T47D (cell line): ENCODE data around the gene KRTAP19-8.

Experiments used
- DNase-seq, 2 experiments: peaks; one replicate each; pipeline versions ENCODE4 v3.0.0 to v3.0.0-alpha.2; 2011 to 2012; ENCODE audit warnings: low read depth in 1 of 2, low spot score in 1 of 2
- JUND ChIP-seq: IDR thresholded peaks from 2 replicates; pipeline ENCODE4 v1.6.1; 2012; ENCODE audit warnings: low read depth
- in situ Hi-C: cut with HindIII; loops from 2 replicates; pipeline ENCODE4 v1.10.0; 2016; ENCODE audit warnings: low sequenced_read_pairs, low pct_unique_long_range_greater_than_20kb

KRTAP19-8 gene, protein sequence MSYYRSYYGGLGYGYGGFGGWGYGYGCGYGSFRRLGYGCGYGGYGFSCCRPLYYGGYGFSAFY

DNA sequence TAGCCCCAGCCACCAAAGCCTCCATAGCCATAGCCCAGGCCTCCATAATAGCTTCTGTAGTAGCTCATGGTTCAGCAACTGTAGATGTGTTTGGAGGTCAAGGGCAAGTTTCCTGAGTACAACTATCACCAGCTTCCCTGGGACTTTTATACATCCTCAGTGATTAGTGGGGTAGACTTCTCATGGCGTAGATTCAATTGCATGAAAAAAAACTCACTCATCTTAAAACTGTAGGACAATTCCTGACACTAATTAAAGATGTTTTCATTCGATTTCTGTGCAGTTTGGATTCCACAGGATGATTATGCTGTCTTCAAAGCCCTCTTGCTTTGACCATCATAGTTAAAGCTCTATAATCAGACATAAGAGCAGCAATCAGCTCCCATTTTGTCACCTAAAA lies at the start of gene KRTAP19-8:
TSS of gene KRTAP19-8 (minus strand) at position 101 of the 400 bp plus-strand sequence. CDS start at position 68, 33 bp downstream.
- in situ Hi-C loops = no loop called here
- TF ChIP-seq JUND = no peak
- no peak for DNase-seq

DNA sequence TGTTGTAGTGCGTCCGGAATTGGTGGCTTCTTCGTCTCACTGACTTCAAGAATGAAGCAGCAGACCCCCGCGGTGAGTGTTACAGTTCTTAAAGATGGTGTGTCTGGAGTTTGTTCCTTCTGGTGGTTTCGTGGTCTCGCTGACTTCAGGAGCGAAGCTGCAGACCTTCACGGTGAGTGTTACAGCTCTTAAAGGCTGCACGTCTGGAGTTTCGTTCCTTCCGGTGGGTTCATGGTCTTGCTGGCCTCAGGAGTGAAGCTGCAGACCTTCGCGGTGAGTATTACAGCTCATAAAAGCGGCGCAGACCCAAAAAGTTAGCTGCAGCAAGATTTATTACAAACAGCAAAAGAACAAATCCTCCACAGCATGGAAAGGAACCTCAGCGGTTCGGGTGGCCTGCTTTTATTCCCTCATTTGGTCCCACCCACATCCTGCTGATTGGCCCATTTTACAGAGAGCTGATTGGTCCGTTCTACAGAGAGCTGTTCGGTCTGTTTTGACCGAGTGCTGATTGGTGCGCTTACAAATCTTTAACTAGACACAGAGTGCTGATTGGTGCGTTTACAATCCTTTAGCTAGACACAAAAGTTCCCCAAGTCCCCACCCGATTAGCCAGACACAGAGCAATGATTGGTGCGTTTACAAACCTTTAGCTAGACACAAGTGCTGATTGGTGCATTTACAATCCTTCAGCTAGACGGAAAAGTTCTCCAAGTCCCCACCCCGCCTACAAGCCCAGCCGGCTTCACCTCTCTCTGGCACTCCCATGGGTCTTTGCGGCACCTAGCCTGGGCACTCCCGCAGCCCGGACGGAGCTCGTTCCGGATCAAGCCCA lies 49.6 kb upstream of the KRTAP19-8 start:
- in situ Hi-C loops = no loop called here
- DNase-seq = no peak
- TF ChIP-seq JUND = no peak

DNA sequence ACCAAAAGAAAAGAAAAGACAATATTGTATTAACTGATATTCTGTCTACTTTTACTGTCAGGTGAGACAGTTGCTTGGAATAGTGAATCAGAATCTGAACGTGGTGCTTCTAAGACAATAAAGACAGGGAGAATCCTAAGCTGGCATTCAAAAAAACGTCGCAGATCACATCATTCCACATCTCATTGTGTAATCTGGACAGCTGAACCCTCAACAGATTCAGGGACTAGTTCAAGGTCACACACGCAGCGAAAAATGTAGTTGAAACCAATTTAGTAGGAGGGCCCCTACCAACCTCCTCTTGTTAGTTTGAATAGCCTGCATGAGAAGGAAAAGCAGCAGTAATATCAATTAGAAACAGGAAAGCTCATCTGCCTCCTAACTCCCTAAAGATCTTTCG lies 46.4 kb upstream of the KRTAP19-8 start:
- no peak for TF ChIP-seq JUND
- DNase-seq = no peak
- in situ Hi-C loops = no loop called here

DNA sequence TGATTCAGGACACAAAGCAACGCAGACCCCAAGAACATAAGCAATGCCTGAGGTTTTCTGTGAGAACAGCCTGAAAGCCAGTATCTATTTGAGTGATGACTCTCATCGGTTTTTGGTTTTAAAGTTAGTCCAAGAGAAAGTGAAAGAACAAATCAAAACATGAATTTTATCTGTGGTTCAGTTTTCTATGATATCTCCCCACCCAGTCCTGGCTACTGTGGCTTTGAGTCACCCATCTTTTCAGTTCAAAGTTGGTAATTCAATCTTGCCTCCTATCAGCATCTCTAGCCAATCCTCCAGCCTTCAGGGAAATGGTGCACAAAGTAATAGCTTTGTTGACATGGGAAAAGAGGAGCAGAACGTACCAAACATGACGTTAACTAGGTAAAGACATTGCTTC lies 40.5 kb upstream of the KRTAP19-8 start:
- no peak for DNase-seq
- in situ Hi-C loops = no loop called here
- no peak for TF ChIP-seq JUND

DNA sequence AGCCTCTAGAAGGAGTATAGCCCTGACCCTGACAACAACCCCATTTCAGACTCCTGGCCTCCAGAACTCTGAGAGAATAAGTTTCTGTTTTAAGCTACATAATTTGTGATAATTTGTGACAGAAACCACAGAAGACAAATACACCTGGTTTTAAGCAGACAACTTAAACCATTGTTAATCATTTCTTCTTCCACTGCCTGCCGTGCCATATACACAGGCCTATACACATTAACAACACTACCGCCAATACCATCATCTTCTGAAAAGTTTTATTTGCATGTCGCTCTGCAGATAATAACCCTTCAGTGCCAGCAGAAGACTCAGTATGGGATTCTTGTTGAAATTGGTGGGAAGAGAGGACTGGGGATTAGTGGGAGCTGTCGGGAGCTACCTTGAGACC lies 39.9 kb upstream of the KRTAP19-8 start:
- DNase-seq = no peak
- in situ Hi-C loops = no loop called here
- TF ChIP-seq JUND = no peak

DNA sequence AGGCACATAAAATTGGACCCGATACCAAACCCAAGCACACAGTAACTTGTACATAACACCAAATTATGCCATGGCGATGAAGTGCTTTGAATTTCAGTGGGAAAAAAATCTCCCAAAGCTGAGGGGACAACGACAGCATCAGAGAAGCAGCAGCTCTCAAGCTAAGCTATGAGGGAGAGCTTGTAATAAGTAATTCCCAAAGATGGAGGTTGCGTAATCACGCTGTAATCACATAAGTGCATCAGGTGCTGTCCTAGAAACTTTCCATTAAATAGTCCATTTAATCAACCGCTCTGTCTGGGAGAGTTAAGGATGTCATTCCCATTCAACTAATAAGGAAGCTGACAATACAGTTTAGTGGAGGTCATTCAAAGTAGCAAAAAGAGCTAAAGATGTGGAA lies 37.6 kb upstream of the KRTAP19-8 start:
- TF ChIP-seq JUND = no peak
- no peak for DNase-seq
- in situ Hi-C loops = no loop called here

DNA sequence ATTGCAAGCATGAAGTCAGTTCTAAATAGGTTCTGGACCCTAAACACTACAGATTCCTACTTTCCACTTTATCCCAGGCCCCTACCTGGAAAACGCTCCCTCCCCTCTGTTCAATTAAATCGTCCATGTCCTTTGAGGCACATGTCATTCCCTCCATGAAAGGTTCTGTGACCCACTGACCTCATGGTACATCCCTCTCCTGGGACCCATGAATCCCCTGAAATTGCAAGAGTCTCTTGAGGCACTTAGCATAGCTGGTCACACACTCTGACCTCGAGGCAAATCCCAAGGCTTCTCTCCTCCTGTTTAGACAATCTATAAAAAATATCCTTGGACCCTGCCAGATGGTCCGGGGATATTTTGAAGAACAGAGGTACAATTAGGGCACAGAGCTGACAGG lies 34.3 kb upstream of the KRTAP19-8 start:
- in situ Hi-C loops = no loop called here
- no peak for DNase-seq
- no peak for TF ChIP-seq JUND

DNA sequence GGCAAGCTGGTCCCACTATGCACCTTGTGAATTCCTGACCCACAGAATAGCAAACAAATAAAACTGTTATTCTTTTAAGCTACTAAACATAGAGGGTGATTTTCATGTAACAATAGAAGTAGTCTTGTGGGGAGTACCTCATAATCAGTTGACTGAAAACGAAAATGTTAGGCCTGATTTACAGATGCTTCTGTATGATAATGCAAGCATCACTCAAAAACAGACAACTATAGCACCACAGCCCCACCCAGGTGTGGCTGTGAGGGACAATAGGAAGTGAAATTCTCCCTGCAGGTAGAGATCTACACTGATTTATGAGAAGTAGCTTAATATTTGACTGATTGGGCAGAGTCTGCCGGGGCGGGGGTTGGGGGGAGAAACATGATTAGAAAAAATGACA lies 26.5 kb upstream of the KRTAP19-8 start:
- DNase-seq = no peak
- no peak for TF ChIP-seq JUND
- in situ Hi-C loops = no loop called here

DNA sequence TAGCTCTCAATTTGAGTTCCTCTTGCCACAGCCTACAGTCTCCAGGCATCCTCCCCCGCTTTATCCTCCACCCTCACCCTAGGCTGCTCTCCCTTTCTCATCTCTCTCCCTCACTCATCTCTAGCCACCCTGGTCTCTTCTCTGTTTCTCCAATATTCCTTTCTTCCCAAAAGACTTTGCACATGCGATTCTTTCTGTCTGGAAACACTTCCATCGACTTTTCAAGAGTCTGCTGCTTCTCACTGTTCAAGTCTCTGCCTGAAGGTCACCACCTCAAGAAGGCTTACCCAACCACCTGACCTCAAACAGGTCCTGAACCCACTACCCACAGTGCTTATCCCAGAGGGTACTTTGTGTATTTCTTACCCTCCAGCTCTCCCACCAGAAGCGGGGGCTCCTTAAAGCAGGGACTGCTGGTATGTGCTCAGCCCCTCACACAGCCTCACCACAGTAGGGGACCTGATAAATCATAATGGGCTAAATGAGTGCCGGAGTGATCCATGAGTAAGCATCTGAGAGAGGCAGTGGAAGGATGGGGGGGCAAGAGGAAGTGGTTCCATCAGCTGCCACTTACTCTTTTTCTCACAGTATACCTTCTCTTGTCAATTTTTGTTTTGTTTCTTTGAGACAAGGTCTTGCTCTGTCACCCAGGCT lies 14.3 kb upstream of the KRTAP19-8 start:
- no peak for TF ChIP-seq JUND

DNA sequence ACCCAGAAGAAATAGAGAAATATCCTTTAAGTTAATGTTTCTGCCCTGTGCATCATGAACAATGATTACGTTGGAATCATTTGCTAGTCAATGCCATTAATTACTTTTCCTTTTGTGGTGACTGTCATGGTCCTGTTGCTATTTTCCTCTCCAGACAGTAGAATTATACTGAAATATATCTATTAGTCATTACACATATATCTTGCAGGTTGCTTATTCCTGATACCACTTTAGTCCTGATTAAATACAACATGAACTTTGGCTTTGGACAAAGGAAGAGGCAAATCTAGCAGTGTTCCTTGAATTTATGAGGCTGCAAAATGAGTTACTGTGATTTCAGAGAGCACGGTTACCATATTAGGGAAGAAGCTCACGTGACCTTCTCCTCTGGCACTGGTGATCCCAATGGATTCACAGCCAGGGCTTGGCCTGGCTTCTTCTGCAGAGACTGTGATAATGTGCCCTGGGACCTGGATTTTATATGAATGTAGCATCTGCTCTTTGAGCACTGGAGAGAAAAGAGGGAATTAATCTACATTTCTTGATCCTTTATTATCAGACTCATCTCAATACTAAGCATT lies 12.4 kb upstream of the KRTAP19-8 start:
- no peak for DNase-seq
- in situ Hi-C loops = no loop called here
- no peak for TF ChIP-seq JUND

More for the DNA sequence above, 14.3 kb upstream of the KRTAP19-8 start:
- DNase-seq = no peak
- in situ Hi-C loops = no loop called here

DNA sequence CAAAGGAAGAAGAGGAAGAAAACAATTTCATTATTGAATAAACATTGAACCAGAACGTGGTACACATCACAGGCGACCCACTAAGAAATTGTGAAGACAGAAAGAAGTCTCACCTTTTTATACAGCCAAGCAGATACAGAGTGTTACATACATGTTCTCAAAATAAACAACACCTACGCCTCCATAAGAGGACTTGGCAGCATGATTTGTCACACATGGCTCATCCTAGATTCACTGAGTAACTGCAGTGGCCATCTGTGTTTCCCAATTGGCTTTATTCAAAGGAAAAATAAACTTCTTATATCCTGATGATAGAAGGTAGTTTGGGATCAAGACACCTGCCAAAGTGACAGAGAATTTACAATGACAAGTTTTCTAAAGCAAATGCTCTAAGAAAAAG lies 7.6 kb upstream of the KRTAP19-8 start:
- DNase-seq = no peak
- no peak for TF ChIP-seq JUND
- in situ Hi-C loops = no loop called here

DNA sequence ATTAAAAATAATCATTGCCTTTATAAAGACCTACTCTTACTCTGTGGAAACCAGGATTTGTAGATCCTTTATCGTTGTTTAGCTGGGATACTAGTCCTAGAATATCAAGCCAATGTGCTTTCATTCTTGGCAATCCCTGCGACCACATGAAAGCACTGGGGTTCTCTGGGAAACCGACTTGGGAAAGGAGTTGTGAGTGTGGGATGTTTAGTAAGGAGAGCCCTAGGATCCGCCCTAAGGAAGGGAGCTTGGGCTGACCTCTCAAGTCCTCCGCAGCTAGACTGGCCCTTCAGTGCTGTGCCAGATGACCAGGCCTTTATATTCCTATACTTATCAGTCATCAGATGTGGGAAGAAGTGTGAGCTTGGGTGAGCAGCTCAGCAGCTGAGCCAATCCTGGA lies 5.2 kb upstream of the KRTAP19-8 start:
- no peak for DNase-seq
- TF ChIP-seq JUND = no peak
- in situ Hi-C loops = no loop called here

DNA sequence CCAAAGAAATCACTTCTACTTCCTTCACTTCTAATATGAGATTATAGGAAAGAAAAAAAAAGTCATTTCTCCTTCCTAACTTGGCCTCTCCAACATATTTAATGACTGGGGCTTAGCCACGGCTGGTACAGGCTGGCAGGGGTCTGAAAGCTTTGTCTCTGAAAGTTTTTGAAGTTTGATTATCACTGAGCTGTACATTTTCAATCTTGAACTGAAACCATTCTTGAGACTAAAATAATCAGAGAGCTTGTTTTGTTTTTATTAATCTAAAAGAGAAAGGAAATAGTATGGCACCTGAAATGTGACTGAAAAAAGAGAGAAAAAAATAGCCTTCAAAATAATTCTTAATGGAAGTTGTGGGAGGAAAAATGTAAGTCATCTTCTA lies 3.8 kb upstream of the KRTAP19-8 start:
- in situ Hi-C loops = no loop called here
- TF ChIP-seq JUND = no peak
- no peak for DNase-seq
